Esophagus (tissue), 2 donors: ENCODE measurements around the gene SLC44A4. TPM values are rescaled to one million over a fixed set of nuclear protein-coding genes. Genes with fewer than 3 reads are reported as not detected.
A peak's percentile ranks its signal among the peaks of the same experiment; 100 is the strongest.

Experiments used
- H3K27ac ChIP-seq, 2 donors: one replicate each; pipeline ENCODE4 v1.5.1; 2013; ENCODE audit warnings: low read depth in 2 of 2, mild to moderate bottlenecking in 2 of 2, inconsistent platforms in 1 of 2, low read length in 1 of 2, moderate library complexity in 1 of 2
- H3K27me3 ChIP-seq, 2 donors: one replicate each; pipeline ENCODE4 v1.6.1; 2013; ENCODE audit warnings: low read length in 2 of 2, control low read depth in 1 of 2, mild to moderate bottlenecking in 1 of 2; ENCODE audit not compliant: insufficient read depth in 2 of 2, control insufficient read depth in 1 of 2
- H3K36me3 ChIP-seq, 2 donors: one replicate each; pipeline ENCODE4 v1.6.1; 2013; ENCODE audit warnings: low read length in 1 of 2; ENCODE audit not compliant: control insufficient read depth in 2 of 2, insufficient read depth in 2 of 2
- H3K4me1 ChIP-seq, 2 donors: one replicate each; pipeline ENCODE4 v1.6.1; 2013; ENCODE audit warnings: low read length in 1 of 2; ENCODE audit not compliant: control insufficient read depth in 2 of 2, insufficient read depth in 2 of 2
- H3K4me3 ChIP-seq, 2 donors: one replicate each; pipeline ENCODE4 v1.5.1; 2013; ENCODE audit warnings: low read length in 2 of 2, mild to moderate bottlenecking in 2 of 2, low read depth in 1 of 2, moderate library complexity in 1 of 2
- H3K9me3 ChIP-seq, 2 donors: one replicate each; pipeline ENCODE4 v1.6.1; 2013; ENCODE audit warnings: mild to moderate bottlenecking in 2 of 2, low read depth in 1 of 2, low read length in 1 of 2, moderate library complexity in 1 of 2; ENCODE audit not compliant: control insufficient read depth in 2 of 2, insufficient read depth in 1 of 2
- WGBS, 2 donors: extraction: QIAGEN DNeasy Blood & Tissue Kit; methylation state at CpG; one replicate each; pipeline ENCODE4 v1.1.7; 2013; 5-methylcytosine and 5-hydroxymethylcytosine counted together
- polyA plus RNA-seq, 2 donors: library from polyadenylated mRNA; stranded (reverse); fragments of 200-250 nt; gene quantifications; one replicate each; pipeline ENCODE4 v1.2.3, GENCODE V29; 2013
- donor health status: healthy with polysubstance abuse.
- donor health status: Bipolar disorder and iron deficiency.

SLC44A4 gene
- polyA plus RNA-seq, 2 donors, result 0.19 to 0.33 TPM

DNA sequence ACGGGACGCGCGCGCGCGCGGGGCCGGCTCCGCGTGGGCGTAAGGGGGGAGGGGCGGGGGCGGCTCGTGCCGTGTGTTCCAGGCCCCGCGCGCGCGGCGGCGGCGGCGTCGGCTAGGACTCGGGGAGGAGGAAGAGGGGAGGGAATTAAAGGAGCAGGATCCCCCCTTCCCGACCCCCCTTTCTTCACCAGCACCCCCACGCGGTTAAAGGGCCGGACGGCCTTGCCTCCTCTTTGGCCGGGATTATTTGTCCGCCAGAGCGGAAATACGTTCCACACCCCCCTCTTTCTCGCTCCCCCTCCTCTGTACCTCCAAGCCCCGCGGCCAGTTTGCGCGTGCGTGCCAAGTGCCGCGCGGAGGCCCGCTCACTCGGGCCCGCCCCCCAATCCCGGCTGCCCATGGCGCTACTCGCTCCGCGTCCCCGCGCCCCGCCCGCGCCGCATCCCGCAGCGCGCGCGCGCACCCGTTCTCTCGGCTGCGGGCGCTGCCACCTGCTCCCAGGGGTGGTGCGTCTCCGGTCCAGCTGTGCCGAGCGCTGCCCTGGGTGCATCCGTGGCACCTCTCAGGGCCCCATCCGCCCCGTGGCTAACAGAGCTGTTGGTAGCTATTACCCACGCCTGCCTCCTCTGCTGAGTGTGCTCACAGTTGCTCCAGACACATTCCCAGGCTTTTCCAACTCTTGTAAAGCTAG lies 23.3 kb upstream of the SLC44A4 start, which contains the start of gene ZBTB12:
ZBTB12 (minus strand) TSS at position 134 of the 691 bp plus-strand sequence. CDS start 781 bp downstream, outside the sequence.
- H3K4me1 ChIP-seq, result peaks cover 3 to 8% of the 10 kb centered on the region in 2 donors
- no peaks in the 10 kb centered on the region for H3K27me3 ChIP-seq
- H3K36me3 ChIP-seq, result peaks cover 0 to 3% of the 10 kb centered on the region in 2 donors
- peak within 1 kb of the TSS; percentile 58 to 74 for H3K4me3 ChIP-seq
- 1% methylated on average over 72 to 77 of the region's 77 CpGs for WGBS, 2 donors
- H3K27ac ChIP-seq, result peak within 1 kb of the TSS; percentile 77 to 91
- H3K9me3 ChIP-seq, result no peaks in the 10 kb centered on the region

DNA sequence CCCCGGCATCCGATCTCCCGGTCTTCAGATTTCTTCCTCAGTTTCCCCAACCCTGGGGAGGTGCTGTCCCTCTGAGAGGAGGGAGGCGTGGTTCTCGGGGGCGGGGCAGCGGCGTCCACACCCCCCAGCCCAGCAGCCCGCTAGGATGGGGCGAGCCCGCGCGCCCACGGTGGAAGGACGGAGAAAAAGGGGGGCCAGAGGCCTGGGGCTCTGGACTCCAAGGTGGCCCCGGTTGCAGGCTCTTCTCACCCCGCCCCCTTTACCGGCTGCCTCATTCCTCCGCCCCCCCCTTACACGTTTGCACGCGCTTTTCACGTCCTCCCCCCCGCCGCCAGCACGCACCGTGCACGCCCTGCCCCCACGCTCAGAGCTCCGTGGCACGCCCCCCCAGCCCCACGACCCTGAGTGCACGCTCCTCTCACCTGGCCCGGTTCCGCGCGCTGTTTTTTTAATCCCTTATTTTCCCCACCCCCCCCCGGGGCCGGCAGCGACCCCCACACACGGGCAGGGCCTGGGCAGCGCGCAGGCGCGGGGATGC lies 22.7 kb upstream of the SLC44A4 start:
- 2% methylated on average over 30 to 45 of the region's 45 CpGs for WGBS, 2 donors
- peaks cover 3 to 8% of the 10 kb centered on the region in 2 donors for H3K4me1 ChIP-seq
- no peaks in the 10 kb centered on the region for H3K9me3 ChIP-seq

DNA sequence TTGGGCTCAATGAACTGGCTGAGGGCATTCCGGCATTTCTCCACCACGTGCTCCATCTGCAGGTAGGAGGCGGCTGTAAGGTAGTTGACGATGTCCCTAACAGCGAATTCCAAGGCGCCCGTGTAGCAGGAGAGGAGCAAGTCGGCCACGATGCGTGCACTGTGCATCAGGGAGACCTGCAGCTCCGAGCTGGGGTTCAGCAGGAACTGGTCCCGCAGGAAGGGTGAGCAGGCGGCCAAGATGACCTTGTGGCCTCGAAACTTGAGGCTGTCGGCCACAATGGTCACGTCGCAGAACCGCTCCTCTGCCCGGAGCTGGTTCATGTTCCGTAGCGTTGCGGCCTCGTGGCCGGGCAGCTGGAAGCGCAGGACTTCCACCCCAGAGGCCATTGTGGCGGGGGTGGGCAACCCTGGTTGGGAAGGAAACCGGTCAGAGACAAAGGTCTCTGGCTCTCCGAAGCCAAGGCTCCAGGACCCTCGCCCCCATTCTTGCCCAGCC lies 22.2 kb upstream of the SLC44A4 start:
- 27 to 29% methylated on average over 29 of the region's 29 CpGs for WGBS, 2 donors
- peaks cover 3 to 8% of the 10 kb centered on the region in 2 donors for H3K4me1 ChIP-seq
- peaks cover 0 to 3% of the 10 kb centered on the region in 2 donors for H3K36me3 ChIP-seq
- peak overlapping the region; percentile 58 to 74 for H3K4me3 ChIP-seq
- H3K27ac ChIP-seq, result peak overlapping the region; percentile 77 to 91
- H3K9me3 ChIP-seq, result no peaks in the 10 kb centered on the region
- H3K27me3 ChIP-seq, result no peaks in the 10 kb centered on the region

More for the DNA sequence above, 22.7 kb upstream of the SLC44A4 start:
- peak overlapping the region; percentile 58 to 74 for H3K4me3 ChIP-seq
- no peaks in the 10 kb centered on the region for H3K27me3 ChIP-seq
- peak overlapping the region; percentile 77 to 91 for H3K27ac ChIP-seq
- H3K36me3 ChIP-seq, result peaks cover 0 to 3% of the 10 kb centered on the region in 2 donors

DNA sequence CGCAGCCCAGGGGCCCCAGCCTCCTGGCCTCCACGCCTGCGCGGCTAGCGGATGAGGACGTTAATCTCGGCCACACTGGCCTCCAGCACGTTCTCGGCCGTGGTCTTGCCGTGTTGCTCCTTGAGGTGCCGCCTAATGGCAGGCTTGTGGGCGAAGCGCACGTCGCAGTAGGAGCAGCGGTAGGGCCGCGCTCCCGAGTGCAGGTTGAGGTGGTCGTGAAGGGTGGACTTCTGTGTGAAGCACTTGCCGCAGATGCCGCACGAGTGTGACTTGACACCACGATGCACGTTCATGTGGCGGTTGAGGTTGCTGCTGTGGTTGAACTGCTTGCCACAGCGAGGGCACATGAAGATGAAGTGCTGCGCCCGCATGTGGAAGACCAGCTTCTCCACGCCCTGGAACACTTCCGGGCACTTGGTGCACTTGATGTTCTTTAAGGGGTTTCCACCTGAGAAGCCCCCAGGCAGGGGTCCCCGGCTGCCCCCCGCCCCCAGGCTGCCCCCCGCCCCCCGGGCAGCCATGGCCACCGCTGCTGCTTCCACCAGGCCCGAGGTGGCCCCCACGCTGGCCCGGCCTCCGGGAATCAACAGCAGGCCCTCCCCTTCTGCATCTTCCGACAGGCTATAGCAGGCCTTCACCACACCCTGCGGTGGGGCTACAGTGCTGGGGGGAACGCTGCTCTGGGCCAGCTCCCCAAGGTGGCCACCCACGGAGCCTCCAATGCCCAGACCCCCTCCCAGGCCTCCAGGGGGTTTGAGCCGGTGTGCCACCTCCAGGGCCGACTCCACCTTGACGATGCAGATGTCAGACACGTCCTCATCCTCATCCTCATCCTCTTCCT lies 21.3 kb upstream of the SLC44A4 start:
- Histone ChIP-seq H3K4me1 (peaks cover 3 to 8% of the 10 kb centered on the region in 2 donors), H3K27ac (peak overlapping the region in 1 of 2 donors; percentile 40), H3K36me3 (peaks cover 0 to 3% of the 10 kb centered on the region in 2 donors), H3K4me3 (no peak overlapping the region), H3K9me3 (no peaks in the 10 kb centered on the region), H3K27me3 (no peaks in the 10 kb centered on the region)
- WGBS, 2 donors, result 75 to 80% methylated on average over 41 to 49 of the region's 49 CpGs

DNA sequence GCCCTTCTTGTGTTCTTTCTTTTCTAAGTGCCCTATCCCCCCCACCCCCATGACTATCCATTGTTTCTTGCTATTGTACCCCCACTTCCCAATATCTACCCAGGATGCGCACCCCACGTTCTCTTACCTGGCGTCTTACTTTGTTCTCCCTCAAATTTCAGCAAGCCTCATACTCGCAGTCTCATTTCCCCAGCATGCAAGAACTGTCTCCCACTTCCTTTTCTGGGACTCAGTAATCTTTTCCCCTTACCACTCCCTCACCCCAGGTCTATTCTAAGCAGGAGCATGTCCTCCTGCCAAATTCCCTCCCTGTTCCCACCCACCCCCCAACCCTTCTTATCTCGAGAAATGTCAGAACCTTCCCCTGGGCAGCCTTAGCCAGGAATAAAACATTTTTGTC lies 20.4 kb upstream of the SLC44A4 start:
- Histone ChIP-seq H3K4me1 (peaks cover 3 to 8% of the 10 kb centered on the region in 2 donors), H3K4me3 (no peak overlapping the region), H3K9me3 (no peaks in the 10 kb centered on the region), H3K36me3 (peaks cover 0 to 3% of the 10 kb centered on the region in 2 donors), H3K27me3 (no peaks in the 10 kb centered on the region), H3K27ac (no peak overlapping the region)
- 59 to 68% methylated on average over 5 of the region's 5 CpGs for WGBS, 2 donors

DNA sequence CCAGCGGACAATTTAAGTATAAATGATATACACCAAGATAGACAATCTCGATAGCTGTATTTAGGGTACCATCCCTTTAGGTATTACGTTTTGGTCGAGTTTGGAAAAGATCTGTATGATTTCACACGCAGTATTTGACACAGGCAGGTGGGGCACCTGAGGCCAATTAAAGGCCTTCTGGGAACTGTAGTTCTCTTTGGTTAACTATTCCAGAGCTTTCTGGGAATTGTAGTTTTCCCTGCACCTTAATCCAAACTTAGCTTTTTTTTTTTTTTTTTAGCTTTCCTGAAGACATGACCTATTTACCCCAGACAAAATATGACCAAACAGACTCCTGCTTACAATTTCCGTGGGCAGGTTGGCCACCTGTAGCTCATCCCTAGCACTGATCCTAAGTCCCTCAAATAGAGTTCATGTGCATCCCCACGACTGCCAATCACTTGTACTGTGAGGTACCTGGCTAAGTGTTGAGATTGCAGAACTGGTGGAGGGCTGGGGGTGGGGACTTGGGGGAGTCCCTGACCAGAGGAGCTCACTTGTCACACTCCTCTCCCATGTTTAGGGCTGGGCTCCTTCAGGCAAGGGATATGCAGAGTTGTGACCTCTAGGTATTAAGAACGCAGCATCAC lies 19.7 kb upstream of the SLC44A4 start:
- H3K4me3 ChIP-seq, result peak overlapping the region; percentile 74 to 84
- peaks cover 3 to 8% of the 10 kb centered on the region in 2 donors for H3K4me1 ChIP-seq
- H3K9me3 ChIP-seq, result no peaks in the 10 kb centered on the region
- H3K27ac ChIP-seq, result peak overlapping the region; percentile 83 to 93
- no peaks in the 10 kb centered on the region for H3K27me3 ChIP-seq
- 14 to 15% methylated on average over 8 of the region's 8 CpGs for WGBS, 2 donors
- peaks cover 0 to 3% of the 10 kb centered on the region in 2 donors for H3K36me3 ChIP-seq

DNA sequence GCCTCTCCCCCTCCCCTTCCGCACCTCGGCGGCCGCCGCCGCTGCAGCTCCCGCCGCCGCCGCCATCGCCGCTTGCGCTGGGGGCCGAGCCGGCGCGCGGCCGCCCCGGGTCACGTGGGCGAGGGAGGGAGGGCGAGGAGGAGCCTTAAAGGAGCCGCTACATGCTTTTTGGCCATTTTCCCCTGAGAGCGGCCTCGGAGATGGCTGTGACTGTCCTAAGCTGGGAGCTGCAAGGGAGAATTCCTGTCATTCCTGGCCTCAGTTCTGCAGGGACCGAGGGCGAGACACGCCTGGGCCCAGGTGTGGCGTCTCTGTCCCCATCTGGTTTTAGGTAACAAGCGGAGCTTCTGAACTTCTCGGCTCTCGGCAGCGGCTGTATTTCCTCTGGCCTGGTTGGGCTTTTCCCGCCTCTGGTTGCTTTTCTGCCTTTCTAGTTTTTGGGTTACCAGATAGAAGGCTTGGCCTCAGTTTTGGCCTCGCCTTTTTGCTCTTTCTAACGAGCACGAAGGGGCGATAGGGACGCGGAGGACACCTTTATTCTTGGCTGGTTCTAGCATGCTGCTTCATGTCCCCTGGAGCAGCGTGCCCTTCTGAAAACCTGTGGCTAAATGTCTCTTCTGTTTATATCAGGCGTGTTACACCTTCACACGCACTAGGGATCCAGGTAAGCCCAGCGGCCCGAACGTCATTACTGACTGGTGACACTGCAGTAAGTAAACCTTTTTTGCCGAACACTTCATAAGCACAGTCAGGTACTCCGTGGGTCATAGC lies 19.0 kb upstream of the SLC44A4 start, which contains the start of gene EHMT2:
EHMT2 (minus strand) TSS at position 87 of the 771 bp plus-strand sequence; CDS start at position 66, 21 bp downstream.
- H3K36me3 ChIP-seq, result peaks cover 0 to 3% of the 10 kb centered on the region in 2 donors
- H3K4me1 ChIP-seq, result peaks cover 3 to 8% of the 10 kb centered on the region in 2 donors
- no peaks in the 10 kb centered on the region for H3K27me3 ChIP-seq
- H3K27ac ChIP-seq, result peak within 1 kb of the TSS; percentile 83 to 93
- H3K4me3 ChIP-seq, result peak within 1 kb of the TSS; percentile 74 to 84
- H3K9me3 ChIP-seq, result no peaks in the 10 kb centered on the region
- WGBS, 2 donors, result 0% methylated on average over 40 to 49 of the region's 49 CpGs

DNA sequence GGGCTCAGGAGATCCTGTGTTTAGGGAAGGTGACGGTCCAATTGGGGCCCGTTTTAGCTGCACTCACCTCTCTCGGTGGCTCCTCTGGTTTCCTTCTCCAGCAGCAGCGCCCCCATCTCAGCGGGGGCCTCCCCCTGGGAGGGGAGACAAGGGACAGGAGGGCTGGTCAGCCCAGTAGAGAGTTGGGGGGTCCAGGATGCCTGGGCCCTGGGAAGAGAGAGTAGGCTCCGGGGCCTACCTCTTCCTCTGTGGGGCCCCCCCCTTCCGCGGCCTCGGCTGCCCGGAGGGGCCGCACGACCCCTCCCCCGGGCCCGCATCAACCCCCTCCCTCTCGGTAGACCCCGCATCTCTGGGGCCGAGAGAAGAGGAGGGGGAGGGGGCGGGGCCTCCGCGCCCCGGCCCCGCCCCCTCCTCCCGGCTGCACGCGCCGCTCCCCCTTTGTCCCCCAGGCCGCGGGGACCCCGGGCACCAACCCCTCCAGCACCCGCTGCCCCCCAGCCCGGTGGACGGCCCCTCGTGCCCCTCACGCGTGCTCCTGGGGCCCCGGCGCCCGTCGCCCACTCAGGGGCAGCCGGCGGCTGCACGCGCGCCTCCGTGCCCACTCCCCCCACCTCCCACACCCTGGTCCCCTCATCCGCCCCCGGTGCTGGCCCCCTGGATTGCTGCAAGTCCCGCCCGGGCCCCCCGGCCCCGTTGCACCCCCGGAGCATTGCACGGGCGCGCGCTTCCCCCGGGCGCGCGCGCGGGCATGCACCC lies 18.2 kb upstream of the SLC44A4 start:
- Histone ChIP-seq H3K27me3 (no peaks in the 10 kb centered on the region), H3K4me1 (peaks cover 3 to 7% of the 10 kb centered on the region in 2 donors)
- 1 to 3% methylated on average over 7 to 60 of the region's 62 CpGs for WGBS, 2 donors

More for the DNA sequence above, 18.2 kb upstream of the SLC44A4 start:
- Histone ChIP-seq H3K36me3 (peaks cover 0 to 10% of the 10 kb centered on the region in 2 donors), H3K9me3 (no peaks in the 10 kb centered on the region), H3K27ac (peak overlapping the region; percentile 62 to 72), H3K4me3 (peak overlapping the region; percentile 74 to 84)
